ENCODE measurements around the gene SDHA. TPM values are rescaled to one million over a fixed set of nuclear protein-coding genes. Genes with fewer than 3 reads are reported as not detected.

The SDHA gene
- total and polyA plus RNA-seq, 2 of the 13 experiments (the other 11 are each of a cell fraction or from before 2014, with no cell fraction given) = 185 to 240 TPM

GRCh38 chr5:267716-268115, 49.6 kb downstream of the SDHA start:
- Histone ChIP-seq H3K4me3 (replicated peaks in 1 of 3; ENCODE audit: insufficient read depth in 1 of 3, low read depth in 2 of 3, low read length in 3 of 3) (no peak overlapping the region), H4K20me1 (ENCODE audit: insufficient read depth, low read length) (0 out of 2 replicates have a peak, but pooled peaks cover 2% of the 10 kb centered on the region), H3K36me3 (replicated peaks in 1 of 2; ENCODE audit: control insufficient read depth in 1 of 2, insufficient read depth in 2 of 2, low read length in 2 of 2) (peaks cover 0 to 1% of the 10 kb centered on the region in 2 experiments; a peak in 1 of 5 replicates), H3K4me2 (ENCODE audit: low read depth, low read length) (no peak overlapping the region), H3K4me1 (ENCODE audit: insufficient read depth, low read length) (peaks cover 20% of the 10 kb centered on the region), H2AFZ (ENCODE audit: low read length) (no peak overlapping the region), H3K27me3 (ENCODE audit: control insufficient read depth in 1 of 2, insufficient read depth in 2 of 2, low read length in 2 of 2) (no peaks in the 10 kb centered on the region), H3K9ac (ENCODE audit: insufficient read depth, low read depth, low read length) (no peak overlapping the region), H3K79me2 (ENCODE audit: insufficient read depth, low read length) (peaks cover 2% of the 10 kb centered on the region), H3K27ac (ENCODE audit: extremely low read length, insufficient read depth, low read length) (no peak overlapping the region), H3K9me3 (ENCODE audit: low read length) (no peaks in the 10 kb centered on the region)
- no peak for FAIRE-seq
- intact Hi-C loops (cut with micrococcal nuclease; ENCODE audit: unreplicated experiment) (no loop called here), in situ Hi-C loops (cut with HindIII; ENCODE audit: extremely low pct_ligation_motif_present, low pct_unique_long_range_greater_than_20kb) (no loop called here)
- DNase-seq (ENCODE audit: low spot score) = no peak
- WGBS (ENCODE audit: low lambda C conversion rate) = 57% methylated on average over 1 of the region's 1 CpG
- BruUV-seq (replicated peaks) = no TSS peak
- CTCF ChIA-PET (ENCODE audit: low intra/inter-chr PET ratio, low total read pairs) = no interaction called here
- ATAC-seq = no peak
- POLR2A ChIA-PET = no interaction called here
- TF ChIP-seq MYPOP (CRISPR knock-in tag; IDR thresholded peaks at IDR 0.05) = no peak
- TF ChIP-seq, protein P1, sequence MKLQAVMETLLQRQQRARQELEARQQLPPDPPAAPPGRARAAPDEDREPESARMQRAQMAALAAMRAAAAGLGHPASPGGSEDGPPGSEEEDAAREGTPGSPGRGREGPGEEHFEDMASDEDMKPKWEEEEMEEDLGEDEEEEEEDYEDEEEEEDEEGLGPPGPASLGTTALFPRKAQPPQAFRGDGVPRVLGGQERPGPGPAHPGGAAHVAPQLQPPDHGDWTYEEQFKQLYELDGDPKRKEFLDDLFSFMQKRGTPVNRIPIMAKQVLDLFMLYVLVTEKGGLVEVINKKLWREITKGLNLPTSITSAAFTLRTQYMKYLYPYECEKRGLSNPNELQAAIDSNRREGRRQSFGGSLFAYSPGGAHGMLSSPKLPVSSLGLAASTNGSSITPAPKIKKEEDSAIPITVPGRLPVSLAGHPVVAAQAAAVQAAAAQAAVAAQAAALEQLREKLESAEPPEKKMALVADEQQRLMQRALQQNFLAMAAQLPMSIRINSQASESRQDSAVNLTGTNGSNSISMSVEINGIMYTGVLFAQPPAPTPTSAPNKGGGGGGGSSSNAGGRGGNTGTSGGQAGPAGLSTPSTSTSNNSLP (IDR thresholded peaks at IDR 0.05; ENCODE audit: low read depth, low read length) = no peak
- TF ChIP-seq ESRRA (CRISPR knock-in tag; IDR thresholded peaks at IDR 0.05; ENCODE audit: low read depth) = no peak
- no peak for TF ChIP-seq CREB1 (IDR thresholded peaks at IDR 0.05)
- no peak for TF ChIP-seq CREB1 (CRISPR knock-in tag; IDR thresholded peaks at IDR 0.05)
- no peak for TF ChIP-seq ZNF577 (CRISPR knock-in tag; IDR thresholded peaks at IDR 0.05; ENCODE audit: borderline replicate concordance, low read depth)
- no peak for TF ChIP-seq MYC (CRISPR knock-in tag; IDR thresholded peaks at IDR 0.05; ENCODE audit: borderline replicate concordance)
- TF ChIP-seq NR2F1 (CRISPR knock-in tag; IDR thresholded peaks at IDR 0.05) = no peak
- TF ChIP-seq ZFP36L1 (CRISPR knock-in tag; IDR thresholded peaks at IDR 0.05) = no peak
- TF ChIP-seq ZBTB33 (CRISPR knock-in tag; IDR thresholded peaks at IDR 0.05) = no peak
- TF ChIP-seq ZNF496 (CRISPR knock-in tag; IDR thresholded peaks at IDR 0.05; ENCODE audit: insufficient replicate concordance) = no peak
- TF ChIP-seq, protein P2, sequence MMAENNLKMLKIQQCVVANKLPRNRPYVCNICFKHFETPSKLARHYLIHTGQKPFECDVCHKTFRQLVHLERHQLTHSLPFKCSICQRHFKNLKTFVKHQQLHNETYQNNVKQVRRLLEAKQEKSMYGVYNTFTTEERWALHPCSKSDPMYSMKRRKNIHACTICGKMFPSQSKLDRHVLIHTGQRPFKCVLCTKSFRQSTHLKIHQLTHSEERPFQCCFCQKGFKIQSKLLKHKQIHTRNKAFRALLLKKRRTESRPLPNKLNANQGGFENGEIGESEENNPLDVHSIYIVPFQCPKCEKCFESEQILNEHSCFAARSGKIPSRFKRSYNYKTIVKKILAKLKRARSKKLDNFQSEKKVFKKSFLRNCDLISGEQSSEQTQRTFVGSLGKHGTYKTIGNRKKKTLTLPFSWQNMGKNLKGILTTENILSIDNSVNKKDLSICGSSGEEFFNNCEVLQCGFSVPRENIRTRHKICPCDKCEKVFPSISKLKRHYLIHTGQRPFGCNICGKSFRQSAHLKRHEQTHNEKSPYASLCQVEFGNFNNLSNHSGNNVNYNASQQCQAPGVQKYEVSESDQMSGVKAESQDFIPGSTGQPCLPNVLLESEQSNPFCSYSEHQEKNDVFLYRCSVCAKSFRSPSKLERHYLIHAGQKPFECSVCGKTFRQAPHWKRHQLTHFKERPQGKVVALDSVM (CRISPR knock-in tag; IDR thresholded peaks at IDR 0.05) = no peak
- TF ChIP-seq ZNF891 (CRISPR knock-in tag; IDR thresholded peaks at IDR 0.05) = no peak
- TF ChIP-seq, protein P3, sequence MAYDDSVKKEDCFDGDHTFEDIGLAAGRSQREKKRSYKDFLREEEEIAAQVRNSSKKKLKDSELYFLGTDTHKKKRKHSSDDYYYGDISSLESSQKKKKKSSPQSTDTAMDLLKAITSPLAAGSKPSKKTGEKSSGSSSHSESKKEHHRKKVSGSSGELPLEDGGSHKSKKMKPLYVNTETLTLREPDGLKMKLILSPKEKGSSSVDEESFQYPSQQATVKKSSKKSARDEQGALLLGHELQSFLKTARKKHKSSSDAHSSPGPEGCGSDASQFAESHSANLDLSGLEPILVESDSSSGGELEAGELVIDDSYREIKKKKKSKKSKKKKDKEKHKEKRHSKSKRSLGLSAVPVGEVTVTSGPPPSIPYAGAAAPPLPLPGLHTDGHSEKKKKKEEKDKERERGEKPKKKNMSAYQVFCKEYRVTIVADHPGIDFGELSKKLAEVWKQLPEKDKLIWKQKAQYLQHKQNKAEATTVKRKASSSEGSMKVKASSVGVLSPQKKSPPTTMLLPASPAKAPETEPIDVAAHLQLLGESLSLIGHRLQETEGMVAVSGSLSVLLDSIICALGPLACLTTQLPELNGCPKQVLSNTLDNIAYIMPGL (CRISPR knock-in tag; IDR thresholded peaks at IDR 0.05; ENCODE audit: borderline replicate concordance in 1 of 2, low read depth in 1 of 2) = no peak
